Upper lobe of right lung (tissue), 1 donor: Measurements from ENCODE around the gene DHX15. TPM values are rescaled to one million over a fixed set of nuclear protein-coding genes. Genes with fewer than 3 reads are reported as not detected.
"Not testable (repeated sequence)": the region's sequence is repeated elsewhere in the genome, so short reads cannot be mapped to it uniquely, and the experiment has no call there.

ENCODE experiments used
- ATAC-seq: fragments of 200-7000 bp; cut with Tn5 transposase; one replicate; pipeline ENCODE4 v1.9.1; 2020; ENCODE audit warnings: mild to moderate bottlenecking, moderate library complexity
- DNase-seq: peaks from one replicate; pipeline ENCODE4 v3.0.0-alpha.2; 2020
- H3K27ac ChIP-seq: fragments of 200-600 bp; one replicate; pipeline ENCODE4 v1.8.0; 2022
- H3K27me3 ChIP-seq: fragments of 200-600 bp; one replicate; pipeline ENCODE4 v1.8.0; 2022; ENCODE audit warnings: mild to moderate bottlenecking
- H3K36me3 ChIP-seq: fragments of 200-600 bp; one replicate; pipeline ENCODE4 v1.8.0; 2022
- H3K4me1 ChIP-seq: fragments of 200-600 bp; one replicate; pipeline ENCODE4 v1.8.0; 2022
- H3K4me3 ChIP-seq: fragments of 200-600 bp; one replicate; pipeline ENCODE4 v1.8.0; 2022; ENCODE audit warnings: mild to moderate bottlenecking
- H3K9me3 ChIP-seq: fragments of 200-600 bp; one replicate; pipeline ENCODE4 v1.8.0; 2022
- intact Hi-C: fragments of 100-400 bp; cut with DNase I; formaldehyde crosslinking; loops from one replicate; pipeline ENCODE4 v1.11.0; 2022
- total RNA-seq: library from RNA; stranded (reverse); fragmentation: NEBNext Ultra II Directional; extraction: Animal tissue kit (Norgen Biotek cat#: 25700); gene quantifications from one replicate; pipeline ENCODE4 v1.2.1, GENCODE V29; 2021
- TF ChIP-seq, protein P1 (sequence below): fragments of 200-600 bp; IDR thresholded peaks from one replicate; pipeline ENCODE4 v1.8.0; 2022; ENCODE audit warnings: antibody characterized with exemption
- donor health status: DM: no; HTN: yes; CAD: no; lungs with severe emphysema.

The DHX15 gene
- total RNA-seq, 1 donor from 2014 or later, result 101 TPM

DNA sequence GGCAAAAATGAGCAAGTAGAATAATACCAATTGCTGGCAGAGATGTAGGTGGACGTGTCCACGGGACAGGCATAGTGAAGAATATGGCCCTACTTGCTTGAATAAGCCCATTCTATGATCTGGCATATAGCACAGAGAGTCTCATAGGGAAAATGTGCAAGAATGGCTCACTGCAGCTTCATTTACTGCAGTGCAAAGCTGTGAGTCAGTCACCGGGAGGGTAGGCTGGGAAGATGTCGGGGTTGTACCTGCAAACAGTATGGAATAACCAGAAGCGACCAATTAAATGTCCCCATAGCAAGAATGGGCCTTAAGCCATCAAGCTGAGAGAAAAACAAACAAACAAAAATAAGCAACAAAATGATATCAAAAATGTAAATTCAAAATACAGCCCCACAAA, 74.3 kb downstream of the DHX15 start:
- Histone ChIP-seq H3K4me1 (no peaks in the 10 kb centered on the region), H3K9me3 (no peaks in the 10 kb centered on the region), H3K36me3 (no peaks in the 10 kb centered on the region), H3K27ac (no peak overlapping the region), H3K27me3 (no peaks in the 10 kb centered on the region), H3K4me3 (no peak overlapping the region)
- ATAC-seq (no peak), DNase-seq (no peak)
- TF ChIP-seq, protein P1, sequence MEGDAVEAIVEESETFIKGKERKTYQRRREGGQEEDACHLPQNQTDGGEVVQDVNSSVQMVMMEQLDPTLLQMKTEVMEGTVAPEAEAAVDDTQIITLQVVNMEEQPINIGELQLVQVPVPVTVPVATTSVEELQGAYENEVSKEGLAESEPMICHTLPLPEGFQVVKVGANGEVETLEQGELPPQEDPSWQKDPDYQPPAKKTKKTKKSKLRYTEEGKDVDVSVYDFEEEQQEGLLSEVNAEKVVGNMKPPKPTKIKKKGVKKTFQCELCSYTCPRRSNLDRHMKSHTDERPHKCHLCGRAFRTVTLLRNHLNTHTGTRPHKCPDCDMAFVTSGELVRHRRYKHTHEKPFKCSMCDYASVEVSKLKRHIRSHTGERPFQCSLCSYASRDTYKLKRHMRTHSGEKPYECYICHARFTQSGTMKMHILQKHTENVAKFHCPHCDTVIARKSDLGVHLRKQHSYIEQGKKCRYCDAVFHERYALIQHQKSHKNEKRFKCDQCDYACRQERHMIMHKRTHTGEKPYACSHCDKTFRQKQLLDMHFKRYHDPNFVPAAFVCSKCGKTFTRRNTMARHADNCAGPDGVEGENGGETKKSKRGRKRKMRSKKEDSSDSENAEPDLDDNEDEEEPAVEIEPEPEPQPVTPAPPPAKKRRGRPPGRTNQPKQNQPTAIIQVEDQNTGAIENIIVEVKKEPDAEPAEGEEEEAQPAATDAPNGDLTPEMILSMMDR, result no peak
- intact Hi-C loops, result no loop called here

DNA sequence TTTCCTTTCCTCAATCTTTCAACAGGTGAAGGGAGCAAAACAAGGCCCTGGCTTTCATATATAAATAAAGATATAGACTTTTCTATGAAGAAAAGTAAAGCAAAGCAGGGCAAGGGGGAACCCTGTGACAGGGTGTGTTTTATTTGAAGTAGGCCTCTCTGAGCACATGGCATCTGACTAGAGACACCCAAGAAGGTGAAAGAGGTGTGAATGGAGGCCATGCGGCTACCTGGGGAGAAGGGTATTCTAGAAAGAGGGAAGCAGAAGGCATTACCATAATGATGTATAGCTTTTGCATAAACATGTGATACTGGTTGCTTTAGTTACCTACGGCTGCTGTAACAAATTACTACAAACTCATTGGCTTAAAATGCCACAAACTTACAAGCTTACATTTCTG, 75.8 kb downstream of the DHX15 start:
- Histone ChIP-seq H3K9me3 (no peaks in the 10 kb centered on the region), H3K27me3 (no peaks in the 10 kb centered on the region), H3K4me1 (no peaks in the 10 kb centered on the region), H3K4me3 (no peak overlapping the region), H3K27ac (no peak overlapping the region), H3K36me3 (no peaks in the 10 kb centered on the region)
- TF ChIP-seq, protein P1, result no peak
- ATAC-seq (no peak), DNase-seq (no peak)
- intact Hi-C loops, result no loop called here

DNA sequence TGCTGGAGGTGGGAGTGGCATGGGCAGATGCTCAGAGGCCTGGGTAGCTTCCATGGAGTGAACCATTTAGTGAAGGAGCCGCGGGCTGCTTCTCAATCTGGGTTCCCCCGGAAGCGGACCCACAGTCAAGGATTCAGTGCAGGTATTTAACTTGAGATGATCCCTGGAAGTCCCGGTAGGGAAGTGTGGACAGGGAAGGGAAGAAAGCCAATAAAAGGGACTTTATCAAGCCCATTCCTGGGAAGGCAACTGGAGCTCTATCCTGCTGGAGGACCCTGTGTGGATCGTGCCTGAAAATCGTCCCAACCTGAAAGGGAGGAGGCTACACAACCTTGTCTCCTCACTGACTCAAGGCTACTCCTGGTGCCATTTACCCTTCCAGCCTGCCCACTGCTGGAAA, 76.9 kb downstream of the DHX15 start:
- intact Hi-C loops, result no loop called here
- TF ChIP-seq, protein P1, result no peak

DNA sequence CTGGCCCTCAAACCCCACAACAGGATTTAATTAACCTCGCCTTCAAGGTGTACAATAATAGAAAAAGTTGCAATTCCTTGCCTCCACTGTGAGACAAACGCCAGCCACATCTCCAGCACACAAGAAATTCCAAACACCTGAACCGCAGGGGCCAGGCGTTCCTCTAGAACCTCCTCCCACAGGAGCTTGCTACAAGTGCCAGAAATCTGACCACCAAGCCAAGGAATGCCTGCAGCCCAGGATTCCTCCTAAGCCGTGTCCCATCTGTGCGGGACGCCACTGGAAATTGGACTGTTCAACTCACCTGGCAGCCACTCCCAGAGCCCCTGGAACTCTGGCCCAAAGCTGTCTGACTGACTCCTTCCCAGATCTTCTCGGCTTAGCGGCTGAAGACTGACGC, 81.3 kb downstream of the DHX15 start:
- H3K4me1 ChIP-seq, H3K27me3 ChIP-seq, intact Hi-C loops, H3K27ac ChIP-seq, DNase-seq, ATAC-seq, H3K36me3 ChIP-seq, H3K9me3 ChIP-seq, H3K4me3 ChIP-seq: not testable (repeated sequence)

More for the DNA sequence above, 76.9 kb downstream of the DHX15 start:
- no peak for ATAC-seq
- Histone ChIP-seq H3K27me3 (no peaks in the 10 kb centered on the region), H3K4me3 (no peak overlapping the region), H3K4me1 (no peaks in the 10 kb centered on the region), H3K9me3 (no peaks in the 10 kb centered on the region), H3K36me3 (no peaks in the 10 kb centered on the region), H3K27ac (no peak overlapping the region)
- DNase-seq, result no peak

DNA sequence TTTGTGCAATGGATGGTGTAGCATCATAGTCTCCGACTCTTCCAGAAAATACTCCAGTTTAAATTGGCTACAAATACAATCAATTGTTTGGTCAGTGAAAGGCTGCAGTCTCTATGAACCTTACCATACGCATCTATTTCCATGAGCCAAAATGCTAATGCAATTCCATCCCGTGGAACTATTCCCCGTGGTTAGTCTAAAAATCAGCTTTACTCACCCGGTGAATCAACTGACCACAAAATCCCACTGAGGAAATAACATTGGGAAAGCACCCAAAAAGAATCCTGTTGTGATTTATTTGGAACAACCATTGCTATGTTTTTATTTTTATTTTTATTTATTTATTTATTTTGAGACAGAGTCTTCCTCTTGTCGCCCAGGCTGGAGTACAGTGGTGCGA, 87.1 kb downstream of the DHX15 start:
- Histone ChIP-seq H3K9me3 (no peaks in the 10 kb centered on the region), H3K27ac (no peak overlapping the region), H3K36me3 (no peaks in the 10 kb centered on the region), H3K27me3 (no peaks in the 10 kb centered on the region), H3K4me3 (no peak overlapping the region), H3K4me1 (no peaks in the 10 kb centered on the region)
- TF ChIP-seq, protein P1, result no peak
- intact Hi-C loops, result no loop called here
- ATAC-seq, result no peak
- no peak for DNase-seq

DNA sequence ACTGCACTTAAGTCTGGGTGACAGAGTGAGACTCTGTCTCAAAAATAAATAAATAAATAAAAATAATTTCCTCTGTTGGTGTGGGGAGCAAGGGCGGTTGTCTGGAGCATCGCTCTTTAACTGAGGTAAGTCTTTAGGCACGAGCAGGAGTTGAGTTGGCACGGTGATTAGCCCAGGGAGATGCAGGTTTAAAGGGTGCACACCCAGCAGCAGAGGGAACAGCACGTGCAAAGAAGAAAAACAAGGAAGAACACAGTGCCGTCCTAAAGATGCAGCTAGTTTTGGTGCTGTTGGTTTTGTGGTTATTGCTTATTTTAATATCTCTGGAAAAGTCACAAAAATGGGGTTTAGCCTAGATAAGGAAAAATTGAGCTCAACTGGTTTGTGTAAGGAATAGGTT, 87.8 kb downstream of the DHX15 start:
- DNase-seq (no peak), ATAC-seq (no peak)
- TF ChIP-seq, protein P1, result no peak
- no peaks in the 10 kb centered on the region for H3K36me3 ChIP-seq
- intact Hi-C loops, result no loop called here
- no peaks in the 10 kb centered on the region for H3K4me1 ChIP-seq
- no peaks in the 10 kb centered on the region for H3K27me3 ChIP-seq
- no peak overlapping the region for H3K27ac ChIP-seq
- H3K9me3 ChIP-seq, result no peaks in the 10 kb centered on the region
- H3K4me3 ChIP-seq, result no peak overlapping the region
